Hypothalamus (tissue), 51 donors: ENCODE results near the gene KRTAP4-7.
A peak's percentile ranks its signal among the peaks of the same experiment; 100 is the strongest.
"Not testable (repeated sequence)": the region's sequence is repeated elsewhere in the genome, so short reads cannot be mapped to it uniquely, and the experiment has no call there.

Experiments
- DNase-seq, 51 donors: peaks; one replicate each; lab custom pipeline; 2025; lab: John Stamatoyannopoulos, UW

KRTAP4-7 gene

DNA sequence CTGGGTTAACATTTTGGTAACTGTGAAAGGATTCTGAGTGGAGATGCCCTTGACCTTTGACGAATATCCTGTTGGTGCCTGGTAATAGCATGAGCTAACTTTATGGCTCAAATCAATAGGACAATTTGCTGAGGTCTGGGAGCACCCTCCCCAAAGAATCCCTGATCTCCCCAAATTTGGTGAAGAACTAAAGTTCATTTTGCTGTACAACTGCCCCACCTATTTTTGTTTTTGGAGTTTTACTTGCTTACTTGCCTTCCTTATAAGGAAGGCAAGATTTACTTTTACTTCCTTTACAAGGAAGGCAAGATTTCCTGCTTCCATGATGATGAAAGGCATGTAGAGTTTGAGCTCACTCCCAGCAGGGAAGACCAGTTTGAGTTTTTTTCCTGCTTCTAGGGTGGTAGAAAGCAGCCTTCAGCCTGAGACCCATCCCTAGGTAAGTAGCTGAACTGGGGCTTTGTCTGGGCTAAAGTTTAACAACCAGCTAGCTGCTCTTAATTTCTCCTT is 24.0 kb downstream of the KRTAP4-7 start:
- DNase-seq: no peak

DNA sequence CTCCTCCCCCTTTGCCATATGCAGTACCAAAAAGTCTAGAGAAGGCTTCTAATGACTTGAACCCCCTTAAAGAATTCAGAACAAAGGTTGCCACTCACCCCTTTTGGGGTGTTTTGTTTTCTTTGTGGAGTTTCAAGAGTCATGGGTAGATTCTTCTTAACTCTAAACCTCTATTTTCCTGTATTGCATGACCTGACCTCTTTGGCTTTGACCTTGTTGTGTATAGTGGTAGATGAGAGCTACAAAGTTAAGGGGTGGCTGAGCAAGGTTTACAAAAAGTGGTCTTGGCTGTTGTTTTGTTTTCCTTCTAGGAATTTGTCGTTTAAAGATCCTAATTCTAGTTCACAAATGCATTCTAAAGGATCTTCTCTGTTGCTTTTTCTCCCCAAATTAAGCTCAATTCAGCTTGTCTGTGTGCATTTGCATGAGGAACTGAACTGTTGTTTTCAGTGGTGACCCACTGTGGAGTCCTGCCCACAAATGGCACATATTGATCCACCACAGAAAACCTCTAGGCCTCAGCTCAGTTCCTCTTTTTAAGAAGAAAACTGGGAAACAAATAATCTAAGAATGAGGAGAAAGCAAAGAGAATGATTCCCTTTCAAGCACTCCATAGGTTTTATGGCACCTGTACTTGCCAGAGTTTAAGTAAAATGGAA is 24.9 kb downstream of the KRTAP4-7 start:
- DNase-seq: not testable (repeated sequence)

DNA sequence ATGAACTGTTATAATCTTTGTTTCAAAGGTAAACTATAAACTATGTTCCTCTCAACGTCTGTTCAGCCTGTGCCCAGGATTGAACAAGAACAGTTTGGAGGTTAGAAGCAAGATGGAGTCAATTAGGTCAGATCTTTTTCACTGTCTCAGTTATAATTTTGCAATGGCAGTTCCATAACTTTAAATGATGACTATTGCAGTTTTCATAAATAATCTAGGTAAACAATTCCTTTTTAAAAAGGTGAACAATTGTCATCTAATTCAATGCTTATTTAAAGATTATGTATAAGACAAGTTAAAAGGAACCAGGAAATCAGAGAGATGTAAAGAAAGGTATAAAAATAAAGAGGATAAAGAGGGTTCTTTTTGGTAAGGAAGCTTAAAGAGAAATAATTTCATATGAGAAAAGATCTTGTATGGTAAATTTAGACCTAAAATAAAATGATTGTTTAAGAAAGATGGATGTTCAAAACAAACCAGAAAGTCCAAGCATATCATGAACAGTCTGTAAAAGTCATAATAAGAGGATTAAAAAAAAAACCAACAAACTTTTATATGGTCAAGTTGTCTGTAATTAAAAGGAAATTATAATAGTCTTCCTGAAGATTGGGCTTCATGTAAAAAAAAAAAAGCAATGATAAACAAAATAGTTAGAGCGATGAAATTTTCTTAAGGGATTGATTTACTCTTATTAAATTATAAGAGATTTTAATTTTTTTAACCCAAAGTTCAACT is 27.4 kb downstream of the KRTAP4-7 start:
- DNase-seq: no peak

DNA sequence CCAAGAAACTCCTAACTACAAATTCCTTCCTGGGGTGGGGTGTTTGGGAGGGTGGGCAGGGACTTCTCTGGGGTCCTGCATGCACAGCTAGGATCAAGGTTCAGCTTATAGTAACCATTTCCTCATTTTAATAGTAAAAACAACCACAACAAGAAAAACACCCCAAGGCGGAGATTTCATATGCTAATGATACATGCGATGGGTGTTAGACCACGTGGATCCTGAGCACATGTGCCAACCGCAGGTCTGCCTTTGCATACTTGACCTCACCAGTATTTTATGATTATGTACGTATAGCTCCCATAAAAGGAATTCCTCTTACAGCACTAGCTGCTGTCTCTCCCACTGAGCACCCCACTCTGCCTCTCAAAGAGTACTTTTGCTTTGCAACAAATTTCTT is 32.3 kb downstream of the KRTAP4-7 start:
- no peak for DNase-seq

DNA sequence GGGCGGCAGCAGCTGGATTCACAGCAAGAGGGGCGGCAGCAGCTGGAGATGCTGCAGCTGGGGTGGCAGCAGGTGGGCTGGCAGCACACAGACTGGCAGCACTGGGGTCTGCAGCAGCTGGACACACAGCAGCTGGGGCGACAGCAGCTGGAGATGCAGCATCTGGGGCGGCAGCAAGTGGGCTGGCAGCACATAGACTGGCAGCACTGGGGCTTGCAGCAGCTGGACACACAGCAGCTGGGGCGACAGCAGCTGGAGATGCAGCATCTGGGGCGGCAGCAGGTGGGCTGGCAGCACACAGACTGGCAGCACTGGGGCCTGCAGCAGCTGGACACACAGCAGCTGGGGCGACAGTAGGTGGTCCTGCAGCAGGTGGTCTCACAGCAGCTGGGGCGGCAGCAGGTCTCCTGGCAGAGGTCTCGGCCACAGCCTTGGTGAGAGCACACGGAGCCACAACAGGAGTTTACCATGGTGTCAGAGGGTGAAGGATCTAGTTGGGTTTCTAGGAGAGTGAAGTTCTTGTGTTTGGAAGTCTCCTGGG is 34.0 kb downstream of the KRTAP4-7 start, which contains the start of gene KRTAP4-11:
Gene KRTAP4-11, minus strand, starts transcription at position 528 of the 541 bp plus-strand sequence. Its CDS starts 58 bp downstream, at position 470.
- not testable (repeated sequence) for DNase-seq

DNA sequence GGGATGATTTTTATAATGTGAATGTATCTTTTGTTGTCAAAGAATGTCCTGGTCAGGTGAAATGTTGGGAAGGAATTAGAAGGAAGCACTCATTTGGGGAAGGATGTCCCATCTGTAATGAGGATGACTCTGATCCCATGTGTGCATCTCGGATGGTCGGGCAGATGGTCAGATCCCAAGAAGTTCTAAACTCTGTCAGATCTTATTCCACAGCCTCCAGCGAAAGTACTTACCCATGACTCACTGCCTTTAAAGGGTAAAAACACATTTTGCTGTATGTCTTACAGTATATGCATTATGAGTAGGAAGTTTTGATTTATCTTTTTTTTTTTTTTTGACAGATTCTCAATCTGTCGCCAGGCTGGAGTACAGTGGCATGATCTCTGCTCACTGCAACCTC is 34.8 kb downstream of the KRTAP4-7 start:
- no peak for DNase-seq

DNA sequence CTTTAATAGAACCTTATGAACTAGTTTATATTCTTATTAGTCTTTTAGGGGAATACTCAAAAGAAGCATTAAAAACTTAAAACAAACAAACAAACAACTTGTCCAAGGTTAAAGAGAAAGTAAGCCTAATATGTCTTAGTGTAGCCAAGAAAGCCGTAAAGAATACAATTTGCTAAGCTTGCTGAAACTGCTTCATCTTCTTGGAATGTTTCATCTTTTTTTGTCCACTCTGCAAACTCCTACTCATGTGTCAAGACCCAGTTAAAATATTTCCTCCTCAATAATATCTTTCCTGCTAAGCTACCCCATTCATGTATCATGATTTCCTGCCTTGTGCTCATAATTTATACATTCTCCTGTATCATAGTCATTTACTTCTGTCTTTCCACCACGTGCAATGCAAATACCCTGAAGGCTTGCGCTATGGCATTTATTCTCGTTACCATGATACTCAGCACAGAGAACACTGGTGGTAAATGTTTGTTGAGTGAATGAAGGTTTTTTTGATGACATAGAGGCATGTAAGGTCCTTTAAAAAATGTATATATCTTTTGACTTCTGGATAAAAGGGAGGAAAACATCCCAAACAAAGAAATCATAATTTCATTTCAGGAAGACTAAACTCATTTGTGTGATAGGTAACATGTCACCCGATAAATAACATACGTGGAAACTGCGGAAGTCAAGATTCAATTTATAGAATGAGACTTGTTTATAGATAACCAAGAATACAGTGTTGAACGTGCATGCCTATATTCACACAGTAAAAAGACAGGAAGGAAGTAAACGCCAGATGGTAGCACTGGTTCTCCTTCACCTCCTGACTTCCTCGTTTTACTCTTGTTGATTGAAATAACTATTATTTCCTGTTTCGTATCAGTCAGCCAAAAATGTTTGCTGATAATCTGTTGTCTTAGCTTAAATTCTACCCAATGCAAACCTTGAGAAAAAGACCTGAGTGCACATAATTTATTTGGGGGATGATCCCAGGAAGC is 36.0 kb downstream of the KRTAP4-7 start:
- DNase-seq: peak in 1 of 51 donors; percentile 2

DNA sequence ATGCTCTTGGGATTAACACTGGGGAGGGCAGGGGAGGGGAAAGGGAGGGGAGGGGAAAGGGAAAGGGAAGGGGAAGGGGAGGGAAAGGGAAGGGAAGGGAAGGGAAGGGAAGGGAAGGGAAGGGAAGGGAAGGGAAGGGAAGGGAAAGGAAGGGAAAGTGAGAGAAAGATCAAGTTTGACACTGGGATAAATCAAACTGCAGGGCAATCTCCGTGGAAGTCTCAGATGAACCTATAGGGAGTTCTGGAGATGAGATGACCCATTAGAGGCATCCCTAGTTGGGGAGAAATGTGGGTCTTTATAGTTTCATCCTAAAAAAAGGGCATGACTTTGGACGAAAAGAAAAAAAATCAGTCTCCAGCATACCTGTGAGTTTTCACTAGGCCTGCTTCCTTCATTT is 37.8 kb downstream of the KRTAP4-7 start:
- no peak for DNase-seq

DNA sequence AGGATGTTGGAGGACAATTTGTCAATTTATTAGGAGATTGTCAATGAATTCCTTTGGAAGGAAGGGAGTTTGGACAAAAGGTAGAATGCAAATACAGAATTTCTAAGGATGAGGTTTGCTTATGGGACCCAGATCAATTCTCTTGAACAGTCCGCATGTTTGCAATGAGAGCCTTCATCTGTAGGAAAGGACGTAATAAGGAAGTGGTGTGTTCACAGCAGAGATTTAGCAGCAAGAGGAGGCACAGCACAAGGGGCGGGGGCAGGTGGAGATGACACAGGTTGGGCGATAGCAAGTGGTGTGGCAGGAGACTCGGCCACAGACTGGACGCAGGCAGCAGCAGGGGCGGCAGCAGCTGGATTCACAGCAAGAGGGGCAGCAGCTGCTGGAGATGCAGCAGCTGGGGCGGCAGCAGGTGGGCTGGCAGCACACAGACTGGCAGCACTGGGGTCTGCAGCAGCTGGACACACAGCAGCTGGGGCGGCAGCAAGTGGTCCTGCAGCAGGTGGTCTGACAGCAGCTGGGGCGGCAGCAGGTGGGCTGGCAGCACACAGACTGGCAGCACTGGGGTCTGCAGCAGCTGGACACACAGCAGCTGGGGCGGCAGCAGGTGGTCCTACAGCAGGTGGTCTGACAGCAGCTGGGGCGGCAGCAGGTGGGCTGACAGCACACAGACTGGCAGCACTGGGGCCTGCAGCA is 39.5 kb downstream of the KRTAP4-7 start:
- DNase-seq: not testable (repeated sequence)

DNA sequence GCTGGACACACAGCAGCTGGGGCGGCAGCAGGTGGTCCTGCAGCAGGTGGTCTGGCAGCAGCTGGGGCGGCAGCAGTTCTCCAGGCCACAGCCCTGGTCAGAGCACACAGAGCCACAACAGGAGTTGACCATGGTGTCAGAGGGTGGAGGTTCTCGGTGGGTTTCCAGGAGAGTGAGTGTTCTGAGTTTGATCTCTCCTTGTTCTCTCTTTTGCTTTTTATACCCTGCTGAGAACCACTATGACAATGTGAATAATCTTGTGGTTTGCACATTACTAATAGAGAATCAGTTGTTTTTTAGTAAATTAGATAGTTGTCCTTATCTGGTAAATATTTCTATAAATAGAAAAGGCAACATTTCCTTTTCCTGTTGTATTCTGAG is 40.0 kb downstream of the KRTAP4-7 start, which contains the start of gene KRTAP4-12:
Gene KRTAP4-12, minus strand, starts transcription at position 192 of the 381 bp plus-strand sequence. Its CDS starts 60 bp downstream, at position 132.
- not testable (repeated sequence) for DNase-seq

DNA sequence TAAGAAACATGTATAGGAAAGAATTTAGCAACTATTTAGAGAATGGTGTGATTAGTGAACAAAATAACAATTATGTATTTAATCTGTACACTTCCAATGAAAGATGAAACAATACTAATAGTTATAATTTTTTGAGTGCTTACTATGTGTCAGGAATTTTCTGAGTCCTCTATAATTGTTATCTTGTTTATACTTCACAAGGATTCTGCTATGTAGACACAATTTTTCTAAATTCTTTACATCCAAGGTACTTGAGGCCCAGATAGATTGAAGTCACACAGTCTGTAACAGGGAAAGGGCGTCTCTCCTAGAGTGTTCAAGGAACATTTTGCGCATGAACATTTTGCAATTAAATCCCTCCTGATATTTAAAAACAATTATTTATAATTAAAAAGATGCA is 41.1 kb downstream of the KRTAP4-7 start:
- no peak for DNase-seq

DNA sequence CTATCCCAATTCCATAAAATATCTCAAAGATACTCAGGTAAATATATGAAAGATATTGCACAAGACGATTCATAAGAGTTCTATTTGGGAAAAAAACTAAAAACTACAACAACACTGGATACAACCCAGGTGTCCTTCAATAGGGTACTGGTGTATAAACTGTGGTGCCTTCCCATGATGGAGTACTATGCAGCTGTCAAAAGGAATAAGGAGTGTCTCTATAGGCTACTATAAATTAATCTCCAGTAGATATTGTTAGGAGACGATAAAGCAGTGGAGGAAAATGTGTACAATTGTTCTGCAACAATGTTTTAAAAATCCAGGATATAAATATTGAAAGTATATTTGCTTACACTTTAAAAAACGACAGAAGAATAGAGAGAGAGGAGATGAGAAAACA is 42.5 kb downstream of the KRTAP4-7 start:
- no peak for DNase-seq

DNA sequence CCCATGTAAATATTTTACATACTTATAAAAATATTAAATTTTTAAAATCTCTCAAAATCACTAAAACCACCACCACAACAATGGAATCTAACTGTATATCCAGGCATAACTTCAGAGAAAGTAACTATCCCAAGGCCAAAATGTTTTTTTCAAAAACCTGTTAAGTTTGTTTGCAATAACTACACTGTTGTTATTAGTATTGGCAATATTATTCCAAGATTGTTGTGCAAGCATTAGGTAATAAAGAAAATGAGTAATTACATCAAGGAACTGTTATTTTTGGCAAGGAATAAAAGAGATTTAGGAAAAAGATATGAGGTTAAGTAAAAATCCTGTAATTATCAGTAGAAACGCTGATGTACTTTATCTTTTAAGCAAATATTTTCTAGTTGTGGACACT is 43.4 kb downstream of the KRTAP4-7 start:
- no peak for DNase-seq

DNA sequence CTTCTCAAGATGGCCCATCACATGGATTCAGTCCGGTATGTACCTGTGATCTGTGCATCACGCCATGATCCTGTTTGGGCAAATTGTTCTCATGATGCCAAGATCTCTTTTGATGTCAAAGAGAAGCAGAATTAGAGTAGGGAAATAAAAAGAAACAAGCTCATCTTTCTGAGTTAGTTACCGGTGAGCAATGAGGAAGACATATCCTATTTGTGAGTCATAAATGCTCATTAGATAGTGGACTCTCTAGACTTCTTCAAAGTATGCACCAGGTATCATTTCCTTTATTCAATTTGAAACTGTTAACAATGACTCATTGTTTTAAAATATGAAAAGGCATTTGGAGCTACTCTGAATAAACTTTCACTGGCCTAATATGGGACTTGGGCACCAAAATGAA is 48.0 kb downstream of the KRTAP4-7 start:
- DNase-seq: no peak

DNA sequence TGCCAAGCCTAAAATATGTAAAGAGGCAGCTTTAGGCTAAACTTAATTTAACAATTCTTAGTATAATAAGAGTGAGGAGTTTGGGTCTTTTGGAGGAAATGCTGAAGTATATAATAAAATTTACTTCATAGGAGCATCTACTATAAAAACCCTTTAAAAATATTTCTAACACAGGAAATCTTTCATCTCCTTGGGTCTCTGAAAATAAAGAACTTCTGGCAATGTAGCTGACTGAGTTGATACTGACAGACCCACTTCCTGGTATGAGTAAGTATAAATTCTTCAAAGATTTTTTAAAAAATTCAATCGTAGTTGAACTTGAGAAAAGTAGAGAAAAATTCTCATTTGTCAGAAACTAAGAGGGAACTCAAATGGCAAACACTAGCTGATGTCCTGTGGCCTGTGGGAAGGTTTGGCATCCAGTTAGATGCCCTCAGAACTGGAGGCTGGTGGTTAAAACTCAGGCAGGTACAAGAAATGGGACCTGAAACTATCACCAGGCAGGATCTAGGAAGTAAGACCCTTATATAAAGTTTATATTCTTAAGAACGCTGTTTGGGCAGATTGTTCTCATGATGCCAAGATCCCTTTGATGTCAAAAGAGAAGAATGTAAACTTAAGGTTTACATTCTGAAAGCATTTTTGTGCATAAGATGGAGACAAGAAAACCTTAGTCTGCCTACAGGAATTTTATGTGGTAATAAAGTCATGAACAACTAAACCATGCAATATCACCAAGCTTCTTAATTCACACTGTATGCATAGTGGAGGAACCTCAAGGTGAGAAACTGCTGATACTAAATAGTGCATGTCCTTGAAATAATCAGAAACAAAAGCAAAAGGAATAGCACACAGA is 50.2 kb downstream of the KRTAP4-7 start:
- DNase-seq: no peak
